Activated CD4-positive, alpha-beta T cell treated with anti-CD3 and anti-CD28 coated beads, Interleukin-2, Interleukin-6, amounts not matched to agents 100 ng/mL and 50 ng/mL, durations not matched to agents 16 hours and 8 hours (primary cell): ENCODE data around the gene ANKRD23.

Experiments
- DNase-seq: peaks from one replicate; pipeline ENCODE4 v3.0.0-alpha.2; 2020

Gene ANKRD23

DNA sequence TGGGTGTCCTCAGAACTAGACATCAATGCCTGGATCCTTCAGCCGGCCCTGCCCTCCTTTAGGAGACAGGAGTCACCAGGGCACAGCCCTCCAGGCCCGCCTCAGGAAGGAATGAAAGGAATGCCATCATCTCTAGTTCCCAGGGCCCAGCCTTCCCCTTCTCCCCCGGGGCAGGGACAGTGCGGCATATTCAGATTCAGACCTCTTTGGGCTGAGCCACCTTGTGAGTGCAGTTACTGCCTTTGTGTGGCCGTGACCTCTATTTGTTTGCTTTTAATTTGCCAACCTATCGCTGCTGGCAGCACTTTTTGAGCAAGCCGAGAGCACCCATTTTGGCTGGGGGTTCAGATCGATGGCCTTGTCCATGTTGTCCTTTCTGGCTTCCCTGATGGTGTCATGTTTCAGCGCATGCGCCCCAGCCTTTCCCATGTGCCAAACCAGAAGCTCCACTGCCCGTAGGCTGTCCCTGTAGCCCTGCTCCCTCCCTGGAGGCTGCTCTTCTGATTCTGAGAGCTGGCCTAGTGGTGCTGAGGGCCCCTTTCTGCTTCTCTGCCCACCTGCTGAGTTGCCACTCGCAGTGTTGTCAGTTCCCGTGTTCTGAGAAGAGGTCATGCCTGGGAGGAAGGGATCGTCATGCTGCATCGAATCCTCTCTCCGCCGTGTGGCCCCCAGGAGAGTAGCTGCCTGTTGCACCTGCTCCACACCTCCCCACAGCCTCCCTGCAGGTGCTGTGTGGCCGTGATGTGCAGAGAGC is 10.9 kb downstream of the ANKRD23 start:
- DNase-seq: no peak

DNA sequence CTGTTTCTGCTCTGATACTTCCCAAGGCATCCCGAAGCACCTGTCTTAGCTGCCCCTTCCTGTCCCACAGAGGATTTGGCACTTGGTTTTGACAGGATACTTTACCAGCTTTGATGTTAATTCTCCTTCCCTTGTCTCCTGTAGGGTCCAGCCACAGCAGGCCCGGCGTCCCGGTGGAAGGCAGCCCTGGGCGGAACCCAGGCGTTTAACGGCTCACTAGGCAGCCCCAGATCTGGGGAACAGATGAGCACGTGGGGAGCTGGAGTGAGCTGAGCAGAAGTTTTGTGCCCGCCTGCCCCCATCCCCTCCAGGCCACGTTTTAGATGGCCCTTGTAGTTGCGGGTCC is 11.4 kb downstream of the ANKRD23 start:
- no peak for DNase-seq

- DNase-seq: no peak
Measured at GRCh38 chr2:96831679-96832078, 12.1 kb downstream of the ANKRD23 start.

GRCh38 chr2:96830044-96830562 is 13.7 kb downstream of the ANKRD23 start:
- no peak for DNase-seq

DNA sequence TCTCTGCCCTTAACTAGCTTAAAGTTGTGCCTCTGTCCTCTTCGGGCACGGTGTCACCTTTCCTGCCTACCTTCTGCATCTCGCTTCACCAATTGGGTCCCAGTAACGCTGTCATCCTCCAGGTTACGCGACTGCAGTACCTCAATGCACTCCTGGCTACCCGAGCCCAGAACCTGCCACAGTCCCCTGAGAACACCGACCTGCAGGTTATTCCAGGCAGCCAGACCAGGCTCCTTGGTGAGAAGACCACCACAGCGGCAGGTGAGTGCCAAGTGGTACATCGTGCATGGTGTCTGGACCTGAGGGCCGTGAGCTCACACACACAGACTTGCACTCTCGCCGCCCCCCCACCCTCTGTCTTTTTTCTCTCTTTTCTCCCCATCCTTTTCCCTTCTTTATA is 14.9 kb downstream of the ANKRD23 start:
- DNase-seq: no peak

DNA sequence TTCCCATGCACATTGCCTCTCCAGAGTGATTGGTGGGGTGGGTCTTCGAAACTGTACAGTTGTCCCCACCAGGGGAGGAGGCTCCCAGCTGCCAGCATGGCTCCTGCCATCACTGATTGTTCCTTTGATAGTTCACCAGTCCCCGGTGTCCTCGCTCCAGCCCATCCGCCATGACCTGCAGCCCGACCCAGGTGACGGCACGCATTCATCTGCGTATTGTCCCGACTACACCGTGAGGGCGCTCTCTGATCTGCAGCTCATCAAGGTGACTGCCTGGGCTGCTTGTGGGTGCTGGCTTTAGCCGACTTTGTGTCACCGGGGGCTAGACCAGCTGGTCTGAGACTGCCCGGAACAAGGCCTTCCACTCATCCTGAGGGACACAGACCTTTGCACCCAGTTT is 15.4 kb downstream of the ANKRD23 start:
- DNase-seq: no peak

DNA sequence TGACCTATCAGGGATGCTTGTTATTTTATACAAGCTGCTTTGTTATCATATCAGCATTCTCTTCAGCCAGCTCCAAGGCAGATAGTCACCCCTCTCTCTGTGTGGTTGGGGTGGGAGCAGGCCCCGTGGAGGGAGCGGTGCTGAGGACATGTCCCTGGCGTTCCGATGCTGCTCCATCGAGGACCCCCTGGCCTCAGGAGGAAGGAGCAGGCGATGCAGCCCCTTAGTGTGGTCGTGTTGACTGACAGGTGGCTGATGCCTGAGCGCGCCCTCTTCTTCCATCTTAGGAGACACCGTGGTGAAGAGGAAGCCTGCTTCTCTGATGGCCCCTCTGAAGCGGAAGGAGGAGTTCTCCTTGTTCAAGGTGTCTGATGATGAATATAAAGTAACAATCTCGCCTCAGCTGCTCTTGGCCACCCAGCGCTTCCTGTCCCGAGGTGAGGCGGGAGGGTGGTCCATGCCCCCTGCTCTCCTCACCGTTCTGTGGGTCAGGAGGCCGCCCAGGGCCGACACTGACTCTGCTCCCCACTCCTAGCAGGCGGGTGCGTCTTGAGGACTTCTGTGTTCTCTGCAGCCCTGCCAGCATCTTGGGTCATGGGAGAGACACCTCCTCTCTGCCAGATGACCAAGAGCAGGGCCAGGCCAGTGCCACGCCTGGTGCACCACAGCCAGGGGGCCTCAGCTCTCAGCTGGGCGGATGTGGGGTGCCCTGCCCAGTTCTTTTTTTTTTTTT is 17.1 kb downstream of the ANKRD23 start:
- no peak for DNase-seq

DNA sequence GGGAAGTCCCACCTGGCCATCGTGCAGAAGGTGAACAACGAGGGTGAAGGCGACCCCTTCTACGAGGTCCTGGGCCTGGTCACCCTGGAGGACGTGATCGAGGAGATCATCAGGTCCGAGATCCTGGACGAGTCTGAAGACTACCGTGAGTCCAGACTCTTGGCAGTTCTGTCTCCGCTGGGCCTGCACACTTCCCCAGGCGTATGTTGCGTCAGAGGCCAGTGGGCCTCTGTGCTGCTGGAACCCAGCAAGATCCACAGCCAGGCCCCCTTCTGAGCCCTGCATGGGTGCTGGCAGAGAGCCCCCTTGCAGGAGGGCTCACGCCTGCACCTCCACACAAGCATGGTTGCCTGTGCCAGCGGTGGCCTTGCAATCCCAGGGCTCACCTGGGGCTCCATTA is 18.8 kb downstream of the ANKRD23 start:
- DNase-seq: no peak

GRCh38 chr2:96824079-96824870 is 19.5 kb downstream of the ANKRD23 start:
- DNase-seq: no peak

DNA sequence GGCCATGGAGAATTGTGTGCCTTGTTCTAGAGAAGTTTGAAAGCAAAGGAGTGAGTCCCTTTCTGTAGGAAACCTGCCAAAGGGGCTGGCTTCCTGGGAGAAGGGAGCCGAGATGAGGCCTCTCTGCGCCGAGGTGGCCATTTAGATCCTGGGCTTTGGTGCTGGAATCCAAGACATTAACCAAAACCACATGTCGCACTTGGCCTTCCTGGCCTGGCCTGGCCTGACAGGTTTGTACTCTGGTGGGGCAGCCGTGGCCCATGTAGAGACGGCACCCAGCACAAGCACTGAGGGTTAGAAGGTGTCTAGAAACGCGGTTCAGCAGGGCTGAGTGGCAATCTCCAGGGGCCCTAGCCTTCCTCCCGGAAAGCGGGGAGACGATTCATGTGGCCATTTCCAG is 20.6 kb downstream of the ANKRD23 start:
- DNase-seq: no peak

GRCh38 chr2:96822786-96823185 is 21.0 kb downstream of the ANKRD23 start:
- DNase-seq: no peak

GRCh38 chr2:96821113-96821675 is 22.6 kb downstream of the ANKRD23 start:
- no peak for DNase-seq

GRCh38 chr2:96819876-96820511 is 23.8 kb downstream of the ANKRD23 start:
- DNase-seq: no peak

DNA sequence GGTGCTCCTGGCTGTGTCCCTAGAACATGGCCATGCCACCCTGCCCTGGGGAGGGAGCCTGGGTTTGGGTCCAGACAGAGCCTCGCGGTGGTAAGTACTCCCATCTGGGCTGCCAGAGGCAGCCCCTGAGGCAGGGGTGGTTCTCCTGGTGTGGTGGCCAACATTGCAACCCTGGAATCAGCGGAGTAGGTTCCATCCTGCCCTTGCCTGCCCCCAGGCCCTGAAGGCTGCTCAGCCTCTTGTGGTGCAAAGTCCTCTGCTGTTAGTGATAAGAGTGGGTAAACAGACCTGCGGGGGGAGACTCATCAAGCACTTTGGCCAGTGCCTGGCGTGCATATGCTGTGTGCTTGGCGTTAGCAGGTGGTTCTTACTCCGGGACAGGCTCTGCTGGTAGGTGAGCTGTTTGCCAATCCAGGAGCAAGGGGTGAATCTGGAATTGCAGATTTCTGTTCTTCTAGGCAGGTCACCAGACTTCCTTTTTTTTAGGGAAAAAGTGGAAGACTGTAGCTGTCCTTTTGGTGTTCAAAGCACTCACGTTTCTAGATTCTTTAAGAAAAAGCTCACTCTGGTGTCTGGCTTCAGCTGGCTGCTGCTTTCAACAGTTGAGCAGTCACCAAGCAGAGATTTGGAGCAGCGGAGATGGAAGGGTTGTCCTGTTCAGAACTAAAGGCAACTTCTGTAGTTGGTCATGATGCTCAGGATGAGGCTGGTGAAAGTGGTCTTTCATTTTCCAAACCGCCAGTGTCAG is 24.5 kb downstream of the ANKRD23 start:
- no peak for DNase-seq

DNA sequence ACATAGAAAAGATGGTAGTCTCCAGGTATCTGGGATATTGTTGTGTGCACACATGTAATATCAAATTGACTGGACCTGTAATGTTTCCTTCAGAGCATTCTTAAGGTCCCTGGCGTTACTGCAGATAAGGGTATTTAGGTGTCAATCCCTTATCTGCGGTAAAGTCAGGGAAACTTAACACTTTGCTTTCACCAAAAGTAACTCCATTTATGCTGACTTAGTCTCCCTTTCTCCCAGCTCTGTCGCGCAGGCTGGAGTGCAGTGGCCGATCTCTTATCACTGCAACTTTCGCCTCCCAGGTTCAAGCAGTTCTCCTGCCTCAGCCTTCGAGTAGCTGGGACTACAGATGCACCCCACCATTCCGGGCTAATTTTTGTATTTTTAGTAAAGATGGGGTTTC is 25.9 kb downstream of the ANKRD23 start:
- no peak for DNase-seq

- DNase-seq: no peak
Measured at GRCh38 chr2:96816836-96817702, 26.8 kb downstream of the ANKRD23 start.

DNA sequence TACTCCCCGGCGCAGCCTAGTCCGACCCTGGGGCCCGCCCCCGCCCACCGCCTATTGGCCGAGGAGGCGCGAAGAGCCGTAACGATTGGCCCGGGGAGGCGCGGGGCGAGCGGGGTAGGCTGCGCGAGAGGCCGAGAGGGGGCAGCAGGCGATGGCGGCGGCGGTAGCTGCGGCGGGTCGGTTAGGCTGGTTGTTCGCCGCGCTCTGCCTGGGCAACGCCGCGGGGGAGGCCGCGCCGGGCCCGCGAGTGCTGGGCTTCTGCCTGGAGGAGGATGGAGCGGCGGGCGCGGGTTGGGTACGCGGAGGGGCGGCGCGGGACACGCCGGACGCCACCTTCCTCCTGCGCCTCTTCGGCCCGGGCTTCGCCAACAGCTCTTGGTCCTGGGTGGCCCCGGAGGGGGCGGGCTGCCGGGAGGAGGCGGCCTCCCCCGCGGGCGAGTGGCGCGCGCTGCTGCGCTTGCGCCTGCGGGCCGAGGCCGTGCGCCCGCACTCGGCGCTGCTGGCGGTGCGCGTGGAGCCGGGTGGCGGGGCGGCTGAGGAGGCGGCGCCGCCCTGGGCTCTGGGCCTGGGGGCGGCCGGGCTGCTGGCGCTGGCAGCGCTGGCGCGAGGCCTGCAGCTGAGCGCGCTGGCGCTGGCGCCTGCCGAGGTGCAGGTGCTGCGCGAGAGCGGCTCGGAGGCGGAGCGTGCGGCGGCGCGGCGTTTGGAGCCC is 27.5 kb downstream of the ANKRD23 start, which contains the start of gene CNNM3:
Gene CNNM3, plus strand, starts transcription at position 142 of the 709 bp plus-strand sequence. Its CDS starts 10 bp downstream, at position 152.
- peak; percentile 99 for DNase-seq

GRCh38 chr2:96815326-96816126 is 28.3 kb downstream of the ANKRD23 start:
- DNase-seq: peak; percentile 32

DNA sequence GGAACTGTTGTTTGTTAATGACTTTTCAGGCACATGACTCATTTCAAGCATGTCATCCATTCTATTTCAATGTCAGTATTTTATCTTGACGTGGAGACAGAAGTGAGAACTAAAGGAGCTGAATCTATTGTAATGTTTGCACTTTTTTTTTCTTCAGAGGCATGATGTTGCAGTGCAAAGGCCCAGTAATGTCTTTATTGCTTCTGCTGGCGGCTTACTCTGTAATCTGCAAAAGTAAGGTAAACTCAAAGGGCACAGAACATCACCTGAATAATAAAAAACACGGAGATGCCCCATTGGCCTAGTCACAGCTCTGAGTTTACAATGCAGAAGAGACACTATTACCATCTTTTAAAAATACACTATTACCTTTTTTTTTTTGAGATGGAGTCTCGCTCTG is 30.2 kb downstream of the ANKRD23 start:
- DNase-seq: no peak
